ENCODE results near the gene MEGF9.

GRCh38 chr9:120659676-120660075 is 54.6 kb downstream of the MEGF9 start:
- no peak for TF ChIP-seq EP300 (IDR thresholded peaks at IDR 0.05)
- no peak for TF ChIP-seq CTCF (IDR thresholded peaks at IDR 0.05)
- TF ChIP-seq POLR2A (IDR thresholded peaks at IDR 0.05), result no peak

All from gastroesophageal sphincter (tissue), 3 donors.